Gastrocnemius medialis (tissue), 4 donors: Measurements from ENCODE around the gene AFG3L2. TPM values are rescaled to one million over a fixed set of nuclear protein-coding genes. Genes with fewer than 3 reads are reported as not detected.

Source experiments
- ATAC-seq, 2 donors: fragments of 150-250 bp; one replicate each; pipeline ENCODE4 v1.9.1; 2016
- DNase-seq, 2 donors: peaks; one replicate each; pipeline ENCODE4 v3.0.0-alpha.2; 2019
- H3K27ac ChIP-seq, 4 donors: fragments of 200-600 bp; sonication (generic); 1 replicate in 1 of 4; 2 replicates in 3 of 4; pipeline ENCODE4 v1.5.1; 2016 to 2018; ENCODE audit warnings: mild to moderate bottlenecking in 2 of 4, moderate library complexity in 1 of 4
- H3K27me3 ChIP-seq, 3 donors: fragments of 200-600 bp; sonication (generic) in 2 of 3; 1 replicate in 1 of 3; 2 replicates in 2 of 3; pipeline versions ENCODE4 v1.5.1 to v1.6.0; 2016 to 2019; ENCODE audit warnings: mild to moderate bottlenecking in 1 of 3, moderate library complexity in 1 of 3
- H3K36me3 ChIP-seq, 2 donors: fragments of 200-600 bp; sonication (generic) in 1 of 2; one replicate each; pipeline ENCODE4 v1.5.1; 2017 to 2018
- H3K4me1 ChIP-seq, 2 donors: fragments of 200-600 bp; sonication (generic) in 1 of 2; one replicate each; pipeline ENCODE4 v1.5.1; 2016 to 2017; ENCODE audit warnings: mild to moderate bottlenecking in 2 of 2
- H3K4me3 ChIP-seq, 4 donors: fragments of 200-600 bp; sonication (generic) in 3 of 4; 1 replicate in 1 of 4; 2 replicates in 3 of 4; pipeline ENCODE4 v1.5.1; 2016 to 2019; ENCODE audit warnings: mild to moderate bottlenecking in 2 of 4
- H3K9me3 ChIP-seq, 3 donors: fragments of 200-600 bp; sonication (generic) in 2 of 3; 1 replicate in 1 of 3; 2 replicates in 2 of 3; pipeline ENCODE4 v1.5.1; 2016 to 2019
- POLR2A ChIP-seq, 2 donors: fragments of 450-650 bp; IDR thresholded peaks; one replicate each; pipeline ENCODE4 v1.6.1; 2017; ENCODE audit warnings: antibody characterized with exemption in 2 of 2, mild to moderate bottlenecking in 2 of 2, moderate library complexity in 2 of 2
- in situ Hi-C, 4 donors: fragments of 200-750 bp; cut with MboI; loops; one replicate each; pipeline versions ENCODE4 v1.15.0 to v1.8.0; 2017; ENCODE audit warnings: low sequenced_read_pairs in 4 of 4
- intact Hi-C: fragments of 100-400 bp; cut with DNase I; formaldehyde crosslinking; loops from one replicate; pipeline ENCODE4 v1.15.1; 2023; ENCODE audit warnings: low total_unique reads
- total RNA-seq, 4 donors: library from RNA; depleted of rRNA; stranded (reverse); fragments of >200 nt; gene quantifications; one replicate each; pipeline versions ENCODE4 v1.1.0 to v1.2.3, GENCODE V29; 2016
- TF ChIP-seq, protein P1 (sequence below), 5 experiments: fragments of 450-650 bp in 3 of 5; fragments of 200-600 bp in 2 of 5; sonication (generic) in 2 of 5; IDR thresholded peaks in 4 of 5; conservative IDR thresholded peaks in 1 of 5; 1 replicate in 4 of 5; 2 replicates in 1 of 5; pipeline ENCODE4 v1.5.1; 2016 to 2019; ENCODE audit warnings: antibody characterized with exemption in 5 of 5, mild to moderate bottlenecking in 3 of 5, moderate library complexity in 3 of 5

The AFG3L2 gene
- total RNA-seq, 4 donors from 2014 or later, result 102 to 166 (median 124) TPM

DNA sequence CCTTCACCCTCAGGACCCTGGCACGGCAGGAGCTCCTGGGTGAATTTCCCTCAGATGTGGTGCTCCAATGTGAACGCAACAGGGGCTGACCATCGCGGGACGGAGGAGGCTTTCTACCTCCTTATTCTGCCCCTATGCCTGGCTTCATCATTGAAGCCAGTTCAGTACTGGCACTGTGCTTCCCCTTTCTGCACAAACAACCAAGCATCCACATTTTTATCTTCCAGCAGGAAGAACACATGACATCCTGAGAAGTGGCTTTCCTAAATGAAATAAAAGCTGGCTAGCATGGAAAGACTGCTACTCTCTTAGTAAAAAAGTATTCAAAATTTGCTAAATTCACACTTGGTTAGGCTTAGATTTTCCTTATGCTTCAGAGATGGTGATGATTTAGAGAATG is 24.8 kb downstream of the AFG3L2 start:
- Histone ChIP-seq H3K4me1 (no peaks in the 10 kb centered on the region), H3K9me3 (no peaks in the 10 kb centered on the region), H3K36me3 (peaks cover 0 to 84% of the 10 kb centered on the region in 2 donors), H3K4me3 (no peak overlapping the region), H3K27ac (no peak overlapping the region), H3K27me3 (no peaks in the 10 kb centered on the region)
- ATAC-seq (no peak), DNase-seq (no peak)
- intact Hi-C loops (no loop called here), in situ Hi-C loops (no loop called here)
- no peak for TF ChIP-seq POLR2A (IDR thresholded peaks at IDR 0.05)
- TF ChIP-seq, protein P1, sequence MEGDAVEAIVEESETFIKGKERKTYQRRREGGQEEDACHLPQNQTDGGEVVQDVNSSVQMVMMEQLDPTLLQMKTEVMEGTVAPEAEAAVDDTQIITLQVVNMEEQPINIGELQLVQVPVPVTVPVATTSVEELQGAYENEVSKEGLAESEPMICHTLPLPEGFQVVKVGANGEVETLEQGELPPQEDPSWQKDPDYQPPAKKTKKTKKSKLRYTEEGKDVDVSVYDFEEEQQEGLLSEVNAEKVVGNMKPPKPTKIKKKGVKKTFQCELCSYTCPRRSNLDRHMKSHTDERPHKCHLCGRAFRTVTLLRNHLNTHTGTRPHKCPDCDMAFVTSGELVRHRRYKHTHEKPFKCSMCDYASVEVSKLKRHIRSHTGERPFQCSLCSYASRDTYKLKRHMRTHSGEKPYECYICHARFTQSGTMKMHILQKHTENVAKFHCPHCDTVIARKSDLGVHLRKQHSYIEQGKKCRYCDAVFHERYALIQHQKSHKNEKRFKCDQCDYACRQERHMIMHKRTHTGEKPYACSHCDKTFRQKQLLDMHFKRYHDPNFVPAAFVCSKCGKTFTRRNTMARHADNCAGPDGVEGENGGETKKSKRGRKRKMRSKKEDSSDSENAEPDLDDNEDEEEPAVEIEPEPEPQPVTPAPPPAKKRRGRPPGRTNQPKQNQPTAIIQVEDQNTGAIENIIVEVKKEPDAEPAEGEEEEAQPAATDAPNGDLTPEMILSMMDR (IDR thresholded peaks at IDR 0.05 in 4 of 5, conservative IDR thresholded peaks at IDR 0.05 in 1 of 5), result no peak

- in situ Hi-C loops, result no loop called here
- H3K27me3 ChIP-seq, result no peaks in the 10 kb centered on the region
- no peak overlapping the region for H3K4me3 ChIP-seq
These were observed 29.1 kb downstream of the AFG3L2 start for GRCh38 chr18:12347895-12348294.

GRCh38 chr18:12346240-12346565 is 30.8 kb downstream of the AFG3L2 start:
- intact Hi-C loops, result no loop called here
- TF ChIP-seq POLR2A (IDR thresholded peaks at IDR 0.05), result no peak
- TF ChIP-seq, protein P1 (IDR thresholded peaks at IDR 0.05 in 4 of 5, conservative IDR thresholded peaks at IDR 0.05 in 1 of 5), result no peak
- Histone ChIP-seq H3K27ac (no peak overlapping the region), H3K27me3 (no peaks in the 10 kb centered on the region), H3K36me3 (peaks cover 0 to 97% of the 10 kb centered on the region in 2 donors), H3K4me3 (no peak overlapping the region), H3K9me3 (no peaks in the 10 kb centered on the region), H3K4me1 (no peaks in the 10 kb centered on the region)
- DNase-seq, result no peak
- no peak for ATAC-seq
- in situ Hi-C loops, result no loop called here

More at GRCh38 chr18:12347895-12348294, 29.1 kb downstream of the AFG3L2 start:
- no peak overlapping the region for H3K27ac ChIP-seq
- ATAC-seq, result no peak
- H3K9me3 ChIP-seq, result no peaks in the 10 kb centered on the region
- intact Hi-C loops, result no loop called here
- TF ChIP-seq, protein P1 (IDR thresholded peaks at IDR 0.05 in 4 of 5, conservative IDR thresholded peaks at IDR 0.05 in 1 of 5), result no peak
- no peak for TF ChIP-seq POLR2A (IDR thresholded peaks at IDR 0.05)
- H3K36me3 ChIP-seq, result peaks cover 0 to 98% of the 10 kb centered on the region in 2 donors
- DNase-seq, result no peak
- no peaks in the 10 kb centered on the region for H3K4me1 ChIP-seq

GRCh38 chr18:12345491-12346239 is 31.4 kb downstream of the AFG3L2 start:
- Histone ChIP-seq H3K4me1 (no peaks in the 10 kb centered on the region), H3K27me3 (no peaks in the 10 kb centered on the region), H3K4me3 (no peak overlapping the region), H3K36me3 (peaks cover 0 to 97% of the 10 kb centered on the region in 2 donors), H3K27ac (no peak overlapping the region), H3K9me3 (no peaks in the 10 kb centered on the region)
- TF ChIP-seq, protein P1 (IDR thresholded peaks at IDR 0.05 in 4 of 5, conservative IDR thresholded peaks at IDR 0.05 in 1 of 5), result no peak
- no peak for TF ChIP-seq POLR2A (IDR thresholded peaks at IDR 0.05)
- intact Hi-C loops, result no loop called here
- DNase-seq, result no peak
- no peak for ATAC-seq
- in situ Hi-C loops, result no loop called here
